ENCODE measurements around the gene TEX52.

DNA sequence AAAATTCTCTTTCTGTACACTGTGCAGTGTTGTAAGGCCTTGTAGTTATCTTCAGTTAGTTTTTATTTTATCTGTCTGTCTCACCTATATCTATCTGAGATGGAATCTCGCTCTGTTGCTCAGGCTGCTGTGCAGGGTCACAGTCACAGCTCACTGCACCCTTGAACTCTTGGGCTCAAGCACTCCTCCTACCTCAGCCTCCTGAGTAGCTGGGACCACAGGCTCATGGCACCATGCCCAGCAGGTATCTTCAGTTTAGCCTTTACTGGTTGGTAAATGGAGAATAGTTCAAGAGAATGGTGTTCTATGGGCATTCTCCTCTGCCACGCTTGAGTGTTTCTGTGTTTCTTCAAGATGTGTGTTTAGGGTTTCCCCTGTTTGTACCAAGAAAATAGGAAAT lies 47.4 kb upstream of the TEX52 start:
- TF ChIP-seq, protein P1, sequence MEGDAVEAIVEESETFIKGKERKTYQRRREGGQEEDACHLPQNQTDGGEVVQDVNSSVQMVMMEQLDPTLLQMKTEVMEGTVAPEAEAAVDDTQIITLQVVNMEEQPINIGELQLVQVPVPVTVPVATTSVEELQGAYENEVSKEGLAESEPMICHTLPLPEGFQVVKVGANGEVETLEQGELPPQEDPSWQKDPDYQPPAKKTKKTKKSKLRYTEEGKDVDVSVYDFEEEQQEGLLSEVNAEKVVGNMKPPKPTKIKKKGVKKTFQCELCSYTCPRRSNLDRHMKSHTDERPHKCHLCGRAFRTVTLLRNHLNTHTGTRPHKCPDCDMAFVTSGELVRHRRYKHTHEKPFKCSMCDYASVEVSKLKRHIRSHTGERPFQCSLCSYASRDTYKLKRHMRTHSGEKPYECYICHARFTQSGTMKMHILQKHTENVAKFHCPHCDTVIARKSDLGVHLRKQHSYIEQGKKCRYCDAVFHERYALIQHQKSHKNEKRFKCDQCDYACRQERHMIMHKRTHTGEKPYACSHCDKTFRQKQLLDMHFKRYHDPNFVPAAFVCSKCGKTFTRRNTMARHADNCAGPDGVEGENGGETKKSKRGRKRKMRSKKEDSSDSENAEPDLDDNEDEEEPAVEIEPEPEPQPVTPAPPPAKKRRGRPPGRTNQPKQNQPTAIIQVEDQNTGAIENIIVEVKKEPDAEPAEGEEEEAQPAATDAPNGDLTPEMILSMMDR (IDR thresholded peaks at IDR 0.05; ENCODE audit: low read depth, low read length): no peak
- TF ChIP-seq POLR2A (IDR thresholded peaks at IDR 0.05; ENCODE audit: extremely low read depth, insufficient read length) (no peak), MYC (IDR thresholded peaks at IDR 0.05; ENCODE audit: low read depth, low read length) (no peak)

All from NB4 (cell line).